NCI-H774 (cell line): ENCODE data around the gene ELK3.

Experiments
- DNase-seq: peaks from one replicate; lab custom pipeline; 2025; lab: John Stamatoyannopoulos, UW

Gene ELK3

DNA sequence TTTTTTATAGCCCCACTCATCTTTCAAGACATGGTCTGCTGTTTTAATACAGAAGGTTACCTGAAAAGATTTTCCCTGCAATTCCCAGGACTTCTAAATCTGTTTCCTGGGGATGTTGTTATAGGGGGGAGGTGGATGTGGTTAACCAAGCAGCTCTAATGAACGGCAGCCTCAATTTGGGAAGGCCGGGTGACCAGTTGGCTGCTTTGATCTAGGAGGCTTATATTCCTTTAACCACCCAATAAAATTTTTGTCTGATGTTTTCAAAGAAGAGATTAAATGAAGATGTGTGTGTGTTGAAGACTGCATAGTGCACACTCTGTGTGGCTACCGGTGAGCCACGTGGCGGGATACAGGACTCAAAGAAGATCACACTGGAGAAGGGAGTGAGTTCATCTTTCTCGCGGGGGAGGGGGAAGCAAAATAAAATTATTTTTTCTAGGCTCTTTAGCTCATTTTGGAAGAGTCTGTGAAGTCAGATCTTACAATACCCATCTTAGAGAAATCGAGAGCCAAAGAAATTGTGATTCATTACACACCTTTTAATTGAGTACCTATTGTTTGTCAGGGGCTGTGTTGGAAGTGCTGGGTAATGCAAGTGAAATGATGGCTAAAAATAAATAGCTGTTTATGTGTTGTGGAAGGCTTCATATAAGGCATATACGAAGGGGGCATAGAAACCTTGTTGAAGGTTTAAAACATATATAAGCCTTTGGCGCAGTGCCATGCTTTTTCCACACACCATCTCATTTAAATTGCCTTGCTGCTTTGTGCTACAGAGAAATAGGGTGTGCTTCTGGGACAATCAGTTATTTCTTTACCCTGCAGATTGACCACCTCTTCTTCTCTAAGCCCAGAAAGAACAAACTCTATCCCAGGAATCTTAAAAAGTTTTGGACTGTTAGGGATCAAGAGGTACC is 18.5 kb downstream of the ELK3 start:
- DNase-seq = no peak

DNA sequence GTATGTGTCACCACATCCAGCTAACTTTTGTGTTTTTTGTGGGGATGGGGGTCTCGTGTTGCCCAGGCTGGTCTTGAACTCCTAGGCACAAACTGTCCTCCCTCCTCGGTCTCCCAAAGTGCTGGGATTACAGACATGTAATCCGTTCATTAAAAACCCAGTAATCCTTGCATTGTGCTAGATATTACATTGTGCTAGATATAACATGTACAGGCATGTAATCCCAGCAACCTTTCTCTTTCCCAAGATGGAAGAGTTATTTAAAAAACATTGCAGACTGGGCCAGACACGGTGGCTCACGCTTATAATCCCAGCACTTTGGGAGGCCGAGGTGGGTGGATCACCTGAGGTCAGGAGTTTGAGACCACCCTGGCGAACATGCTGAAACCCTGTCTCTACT is 19.7 kb downstream of the ELK3 start:
- no peak for DNase-seq

DNA sequence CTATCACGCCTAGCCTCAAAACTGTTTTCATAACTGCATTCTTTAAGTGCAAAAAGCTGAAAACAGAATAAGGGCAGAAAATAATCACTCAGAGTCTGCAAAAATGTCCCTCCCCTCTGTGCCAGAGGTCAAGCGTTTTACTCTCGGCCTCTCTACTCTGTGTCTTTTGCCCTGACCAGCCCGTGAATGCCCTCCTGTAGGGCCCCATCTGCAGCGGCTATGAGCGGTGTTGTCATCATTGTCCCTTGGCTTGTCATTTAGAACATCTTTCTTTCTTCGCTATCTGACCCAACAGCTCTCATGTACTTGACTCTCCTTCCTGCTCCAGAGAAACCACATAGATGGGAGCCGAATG is 21.7 kb downstream of the ELK3 start:
- no peak for DNase-seq

DNA sequence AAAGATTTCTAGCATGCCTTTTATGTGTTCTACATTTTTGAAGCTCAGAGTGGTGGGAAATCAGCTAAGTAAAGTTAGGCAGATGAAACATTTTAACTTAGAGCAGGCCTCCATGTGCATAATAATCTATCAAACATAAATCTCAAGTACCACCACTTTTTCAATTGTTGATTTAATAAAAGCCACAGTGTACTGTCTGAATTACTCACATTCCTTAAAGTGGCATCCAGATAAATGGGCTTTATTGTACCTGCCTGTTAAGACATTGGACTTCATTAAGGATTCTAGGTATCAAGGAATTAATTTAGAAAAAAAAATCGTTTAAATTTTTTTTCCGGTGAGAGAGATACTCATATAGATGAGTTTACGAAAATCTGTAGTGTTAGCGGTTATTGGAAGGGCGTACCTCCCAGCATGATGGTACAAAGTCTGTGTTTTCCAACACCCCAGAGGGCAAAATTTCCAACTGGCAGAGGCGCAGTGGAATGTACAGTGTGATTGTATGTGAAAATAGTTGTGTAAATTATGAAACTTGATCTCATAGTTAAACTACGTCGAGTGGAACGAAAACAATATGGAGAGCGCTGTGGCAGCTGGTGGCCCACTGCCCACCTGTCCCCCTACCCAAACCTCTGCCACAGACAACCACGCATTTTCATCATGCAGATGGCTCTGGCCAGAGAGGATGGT is 25.0 kb downstream of the ELK3 start:
- no peak for DNase-seq

DNA sequence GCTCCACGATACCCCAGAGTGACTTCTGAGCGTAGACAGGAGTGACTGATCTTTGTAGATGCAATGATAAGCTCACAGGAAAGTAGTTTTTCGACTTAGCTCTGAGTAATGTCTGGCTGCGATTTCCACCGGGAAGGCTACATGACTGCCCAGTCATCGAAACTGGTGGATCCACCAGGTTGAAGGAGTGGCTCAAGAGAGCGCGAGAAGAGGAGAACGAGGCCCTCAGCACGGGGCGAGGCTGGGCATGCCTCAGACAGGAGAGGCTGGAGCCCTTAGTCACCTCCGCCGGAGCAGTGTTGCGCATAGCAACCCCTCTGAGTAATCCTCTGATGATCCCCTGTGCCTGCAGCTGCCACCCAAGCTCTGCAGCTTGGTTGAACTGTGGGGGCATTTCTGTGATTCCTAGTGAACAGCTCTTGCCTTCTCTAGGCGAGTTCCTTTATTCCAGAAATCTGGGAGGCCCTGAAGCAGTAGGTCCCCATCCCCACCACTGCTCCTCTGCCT is 25.6 kb downstream of the ELK3 start:
- no peak for DNase-seq

DNA sequence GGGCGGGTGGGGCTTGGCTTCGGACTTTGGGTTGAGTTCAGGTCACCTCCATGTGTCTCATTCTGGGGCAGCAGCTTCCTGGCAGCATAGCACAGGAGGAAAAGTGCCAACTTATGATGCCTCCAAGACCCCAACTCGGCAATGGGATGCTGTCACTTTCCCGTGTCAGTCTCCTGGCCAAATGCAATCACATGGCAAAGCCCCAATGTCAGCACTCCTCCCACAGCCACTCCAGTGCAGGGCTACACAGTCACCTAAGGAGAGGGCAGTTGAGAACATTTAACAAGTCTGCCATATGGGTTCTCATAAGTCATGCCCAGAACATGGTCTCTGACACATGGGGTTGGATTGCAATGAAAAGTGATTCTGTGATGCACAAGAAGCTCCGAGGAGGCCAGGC is 26.7 kb downstream of the ELK3 start:
- no peak for DNase-seq

DNA sequence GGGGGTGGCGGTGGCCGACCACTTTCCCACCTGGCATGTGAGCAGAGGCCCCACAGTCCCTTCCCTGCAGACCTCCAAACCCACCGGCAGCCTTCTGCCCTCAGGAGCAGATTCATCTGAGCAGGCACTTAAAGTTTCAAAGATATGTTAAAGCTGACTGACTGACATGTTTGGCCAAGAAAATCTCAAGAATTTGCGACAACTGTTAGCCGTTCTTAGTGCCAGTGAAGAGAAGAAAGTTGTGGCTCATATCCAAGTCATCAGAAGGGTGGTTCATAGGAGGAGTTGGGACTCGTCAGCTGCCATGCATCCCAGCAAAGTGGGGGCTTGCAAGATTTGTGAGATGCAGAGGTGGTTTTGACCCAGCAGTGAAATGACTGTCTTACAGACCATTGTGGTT is 27.2 kb downstream of the ELK3 start:
- DNase-seq = no peak

DNA sequence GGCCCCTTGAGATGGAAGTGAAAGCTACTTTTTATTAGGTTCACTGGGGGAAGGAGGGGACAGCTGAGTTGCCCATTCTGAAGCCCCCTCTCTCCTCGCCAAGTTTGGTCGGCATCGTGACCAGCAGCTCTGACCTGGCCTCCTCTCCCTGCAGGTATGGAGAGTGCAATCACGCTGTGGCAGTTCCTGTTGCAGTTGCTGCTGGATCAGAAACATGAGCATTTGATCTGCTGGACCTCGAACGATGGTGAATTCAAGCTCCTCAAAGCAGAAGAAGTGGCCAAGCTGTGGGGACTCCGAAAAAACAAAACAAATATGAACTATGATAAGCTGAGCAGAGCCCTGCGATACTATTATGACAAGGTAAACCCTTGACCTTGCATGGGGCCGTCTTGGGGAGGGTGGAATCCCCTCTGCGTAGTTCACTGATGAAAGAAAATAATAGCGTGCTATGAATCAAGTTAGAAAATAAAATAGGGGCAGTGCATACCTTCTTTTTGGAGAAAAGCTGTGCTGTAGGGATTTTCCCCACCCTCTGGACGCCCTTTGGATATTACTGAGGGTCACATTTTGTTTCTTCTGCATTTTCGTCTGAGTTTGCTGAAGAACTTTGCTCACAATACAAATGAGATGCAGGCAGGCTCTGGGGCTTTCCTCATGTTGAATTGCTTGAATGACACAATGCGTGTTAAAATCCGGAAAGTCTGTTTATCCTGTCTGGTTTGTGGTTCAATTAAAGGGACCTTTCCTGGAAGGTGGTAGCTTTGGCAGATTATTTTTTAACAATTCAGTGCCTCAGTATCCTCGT is 29.4 kb downstream of the ELK3 start:
- DNase-seq = no peak

DNA sequence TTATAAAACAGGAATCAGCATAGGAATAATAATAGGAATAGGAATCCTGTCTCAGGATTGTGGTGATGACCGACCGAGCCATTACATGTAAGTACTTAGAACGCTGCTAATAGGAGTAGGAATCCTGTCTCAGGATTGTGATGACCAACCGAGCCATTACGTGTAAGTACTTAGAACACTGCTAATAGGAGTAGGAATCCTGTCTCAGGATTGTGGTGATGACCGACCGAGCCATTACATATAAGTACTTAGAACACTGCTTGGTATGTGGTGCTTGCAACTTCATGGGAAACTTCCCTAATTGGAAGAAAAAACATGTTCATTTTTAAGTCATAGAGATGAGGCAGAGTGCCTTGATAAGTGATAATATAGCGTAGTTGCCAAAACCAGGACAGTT is 30.0 kb downstream of the ELK3 start:
- DNase-seq = no peak

DNA sequence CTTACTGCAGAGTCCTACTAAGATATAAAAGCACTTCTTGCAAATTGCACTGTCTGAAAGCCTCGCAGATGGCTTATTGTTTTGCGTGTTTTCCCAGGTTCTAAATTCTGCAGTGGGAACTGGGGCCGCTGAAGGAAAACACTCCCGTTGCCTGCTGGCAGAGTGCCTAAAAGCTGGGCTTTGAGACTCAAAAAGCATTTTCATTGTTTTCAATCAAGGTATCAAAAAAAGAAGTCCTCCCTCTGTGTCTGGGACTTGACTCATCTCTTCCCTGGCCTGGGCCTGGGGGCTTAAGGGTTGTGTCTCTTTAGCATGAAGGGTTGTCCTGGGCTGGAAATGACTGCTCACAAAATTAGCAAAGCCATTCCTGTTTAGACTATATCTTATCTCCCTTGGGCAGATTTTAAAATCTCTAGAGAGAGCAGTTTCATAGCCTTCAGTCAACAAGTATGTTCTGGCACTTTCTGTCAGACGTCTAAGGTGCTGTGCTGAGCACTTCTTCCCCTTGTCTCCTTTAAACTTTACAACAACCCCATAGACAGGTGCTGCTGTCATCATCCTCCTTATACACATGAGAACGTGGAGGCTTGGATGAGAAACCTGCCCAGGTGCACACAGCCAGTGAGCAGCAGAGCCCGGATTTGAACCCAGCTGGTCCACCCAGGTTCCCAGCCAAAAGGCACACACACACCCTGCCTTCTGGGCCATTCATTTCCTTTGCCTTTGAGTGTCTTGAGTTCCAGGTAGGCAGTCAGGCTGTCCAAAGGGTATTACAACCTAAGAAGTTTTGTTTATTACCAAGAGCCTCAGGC is 31.1 kb downstream of the ELK3 start:
- DNase-seq = no peak

DNA sequence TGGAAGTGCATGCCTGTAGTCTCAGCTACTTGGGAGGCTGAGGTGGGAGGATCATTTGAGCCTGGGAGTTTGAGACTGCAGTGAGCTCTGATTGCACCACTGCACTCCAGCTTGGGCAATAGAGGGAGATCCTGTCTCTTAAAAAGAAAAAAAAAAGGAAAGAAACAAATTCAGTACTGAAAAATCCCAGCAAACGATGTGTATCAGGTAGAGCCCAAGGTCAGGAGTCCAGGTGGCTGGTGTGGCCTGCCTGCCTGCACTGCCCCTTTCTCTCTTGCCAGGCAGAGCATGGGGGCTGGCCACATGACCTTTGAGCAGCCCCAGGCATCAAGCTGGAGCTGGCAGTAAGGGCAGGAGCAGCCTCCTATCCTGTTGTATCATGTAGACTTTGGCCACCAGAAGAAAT is 31.8 kb downstream of the ELK3 start:
- no peak for DNase-seq

DNA sequence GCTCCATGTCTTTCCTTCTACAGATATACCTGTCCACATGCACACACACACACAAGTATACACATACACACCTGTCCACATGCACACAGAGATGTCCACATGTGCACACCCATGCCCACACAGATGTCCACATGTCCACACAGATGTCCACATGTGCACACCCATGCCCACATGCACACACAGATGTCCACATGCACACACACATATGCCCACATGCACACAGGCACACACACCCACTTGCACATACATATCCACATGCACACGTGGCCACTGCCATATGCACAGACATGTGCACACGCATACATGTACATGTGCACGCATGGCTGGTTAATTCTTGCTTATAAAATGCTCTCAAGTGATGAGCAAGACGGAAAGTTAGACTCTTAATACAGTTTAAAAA is 32.2 kb downstream of the ELK3 start:
- DNase-seq = no peak

DNA sequence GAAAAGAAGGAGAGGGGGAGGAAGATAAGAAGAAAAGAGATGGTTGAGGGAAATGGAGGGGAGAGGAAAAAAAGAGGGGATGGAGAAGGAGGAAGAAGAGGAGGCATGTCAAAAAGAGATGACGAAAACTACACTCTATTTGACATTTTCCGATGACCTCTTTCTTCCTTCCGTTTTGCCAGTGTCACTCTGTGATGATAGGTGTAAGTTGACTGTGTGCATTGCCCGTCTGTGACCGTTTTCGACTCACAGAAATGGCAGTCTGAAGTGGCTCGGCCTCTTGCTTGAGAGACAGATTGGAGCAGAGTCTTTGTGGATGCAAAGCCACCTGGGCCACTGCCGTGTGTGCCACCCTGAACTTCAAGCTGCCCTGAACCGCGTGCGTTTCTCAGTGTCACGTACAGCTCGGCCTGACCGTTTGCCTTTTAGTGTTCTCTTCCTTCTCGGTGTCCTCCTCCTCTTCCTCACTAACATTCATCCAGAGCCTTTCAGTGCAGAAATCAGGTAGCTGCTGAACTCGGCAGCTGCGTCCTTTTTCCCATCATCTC is 32.7 kb downstream of the ELK3 start:
- no peak for DNase-seq

DNA sequence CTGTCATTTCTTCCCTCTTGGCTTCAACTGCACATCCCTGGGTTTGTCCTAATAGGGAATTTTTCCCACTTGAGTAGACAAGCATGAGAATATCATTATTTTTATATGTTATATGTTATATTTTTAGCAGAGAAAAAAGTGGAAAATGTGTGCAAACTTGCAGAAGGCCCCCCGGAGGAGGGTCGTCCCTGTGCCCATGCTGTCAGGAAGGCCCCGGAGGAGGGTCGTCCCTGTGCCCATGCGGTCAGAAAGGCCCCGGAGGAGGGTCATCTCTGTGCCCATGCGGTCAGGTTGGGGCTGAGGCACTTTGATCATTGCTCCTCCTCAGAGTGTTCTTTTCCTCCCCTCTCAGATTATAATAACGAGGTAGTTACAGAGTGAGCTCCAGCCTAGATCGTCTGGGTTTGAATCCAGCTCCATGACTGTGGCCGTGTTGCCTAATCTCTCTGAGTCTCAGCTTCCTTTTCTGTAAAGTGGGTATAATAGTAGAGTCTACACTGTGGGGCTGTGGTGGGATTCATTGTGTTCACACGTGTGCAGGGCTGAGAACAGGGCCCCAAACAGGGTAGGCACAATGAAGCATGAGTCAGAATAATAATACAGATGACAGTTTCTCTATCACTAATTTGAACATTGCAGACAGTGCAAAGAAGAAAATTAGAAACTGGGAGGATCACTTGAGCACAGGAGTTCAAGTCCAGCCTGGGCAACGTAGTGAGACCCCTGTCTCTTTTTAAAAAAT is 33.4 kb downstream of the ELK3 start:
- no peak for DNase-seq

DNA sequence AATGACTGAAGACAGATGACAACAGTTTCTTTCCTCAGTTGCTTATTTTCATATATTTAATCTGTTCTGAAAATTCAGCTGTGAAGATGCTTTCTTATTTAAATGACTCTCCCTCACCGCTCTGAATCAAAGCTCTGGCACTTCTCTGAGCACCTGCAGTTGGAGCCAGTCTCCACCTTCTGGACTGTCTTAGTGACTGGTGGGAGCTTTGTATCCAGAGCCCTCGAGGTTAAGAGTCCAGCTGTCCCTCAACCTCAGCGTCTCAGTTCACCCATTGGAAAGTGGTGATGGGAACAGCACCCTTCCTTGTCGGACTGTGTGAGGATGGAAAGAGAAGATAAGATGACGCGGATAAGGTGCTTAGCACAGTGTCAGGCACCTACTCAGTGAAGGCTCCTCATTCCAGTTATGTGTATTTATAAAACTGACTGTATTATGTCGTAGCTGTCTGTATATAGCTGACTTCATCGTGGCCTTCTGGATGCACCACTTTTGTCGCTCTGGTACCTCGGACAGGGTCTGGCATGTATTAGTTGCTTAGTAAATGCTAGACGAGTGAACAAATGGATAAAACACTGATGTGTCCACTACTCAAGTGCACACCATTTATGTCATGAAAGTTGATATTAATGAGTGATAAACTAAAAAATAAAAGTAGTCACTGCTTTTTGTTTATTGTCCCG is 34.5 kb downstream of the ELK3 start:
- no peak for DNase-seq

DNA sequence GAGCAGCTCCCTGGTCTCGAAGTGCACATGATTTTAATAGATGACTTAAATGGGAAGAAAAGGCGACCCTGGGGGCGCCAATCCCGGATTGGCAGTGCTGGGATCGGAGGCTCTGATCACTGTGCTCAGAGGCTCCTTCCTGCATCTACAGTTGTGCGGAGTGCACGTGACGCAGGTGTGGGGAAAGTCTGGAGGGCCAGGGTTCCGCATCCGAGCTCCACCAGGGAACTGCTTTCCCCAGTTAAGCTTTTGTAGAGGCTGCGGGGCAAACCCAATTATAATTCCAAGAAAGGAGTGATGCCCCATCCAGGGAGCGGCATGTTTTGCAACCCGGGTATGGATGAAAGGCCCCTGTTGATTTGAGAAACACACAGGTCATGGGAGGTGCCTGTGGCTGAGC is 36.5 kb downstream of the ELK3 start:
- DNase-seq = no peak

DNA sequence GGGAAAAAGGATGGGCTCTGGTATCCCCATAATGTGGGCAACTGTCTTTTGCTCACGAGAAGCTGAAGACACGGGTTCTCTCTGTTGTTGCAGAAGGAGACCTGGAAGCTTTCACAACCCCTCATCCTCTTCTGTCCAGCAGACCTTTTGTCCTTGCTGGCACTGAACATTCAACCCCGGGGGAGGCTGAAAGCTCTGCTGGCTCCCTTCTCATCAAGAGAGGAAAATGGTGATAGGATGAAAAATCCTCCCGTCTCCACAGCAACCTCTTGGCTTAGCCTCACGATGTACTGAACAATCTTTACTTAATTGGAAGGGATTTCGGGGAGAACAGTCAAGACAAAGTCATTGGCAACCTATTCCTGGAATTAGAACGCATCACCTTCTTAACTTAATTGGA is 39.0 kb downstream of the ELK3 start:
- no peak for DNase-seq

DNA sequence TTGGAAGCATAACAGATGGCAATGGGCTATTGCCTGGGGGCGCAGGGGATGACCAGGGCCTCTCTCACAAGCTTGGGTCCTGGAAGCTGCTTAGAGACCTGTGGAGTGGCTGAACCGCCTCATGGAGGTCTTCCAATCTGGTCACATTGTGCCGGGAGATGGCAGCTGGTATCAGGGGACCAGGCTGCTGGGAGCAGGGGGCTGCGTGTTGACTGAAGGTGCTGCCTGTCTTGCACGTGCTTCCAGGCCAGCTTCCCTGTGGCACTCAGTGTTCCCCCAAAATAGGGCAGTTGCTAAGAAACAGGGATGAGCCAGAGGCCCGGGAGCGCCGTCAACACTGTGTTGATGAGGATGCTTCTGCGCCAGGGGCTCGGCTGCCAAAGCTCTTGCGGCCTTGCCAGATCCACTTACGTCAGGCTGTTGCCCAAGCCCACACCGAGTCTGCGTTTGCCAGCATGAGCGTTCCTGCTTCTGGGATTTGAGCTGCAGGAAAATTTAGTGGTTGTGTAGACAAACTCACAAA is 39.8 kb downstream of the ELK3 start:
- no peak for DNase-seq

DNA sequence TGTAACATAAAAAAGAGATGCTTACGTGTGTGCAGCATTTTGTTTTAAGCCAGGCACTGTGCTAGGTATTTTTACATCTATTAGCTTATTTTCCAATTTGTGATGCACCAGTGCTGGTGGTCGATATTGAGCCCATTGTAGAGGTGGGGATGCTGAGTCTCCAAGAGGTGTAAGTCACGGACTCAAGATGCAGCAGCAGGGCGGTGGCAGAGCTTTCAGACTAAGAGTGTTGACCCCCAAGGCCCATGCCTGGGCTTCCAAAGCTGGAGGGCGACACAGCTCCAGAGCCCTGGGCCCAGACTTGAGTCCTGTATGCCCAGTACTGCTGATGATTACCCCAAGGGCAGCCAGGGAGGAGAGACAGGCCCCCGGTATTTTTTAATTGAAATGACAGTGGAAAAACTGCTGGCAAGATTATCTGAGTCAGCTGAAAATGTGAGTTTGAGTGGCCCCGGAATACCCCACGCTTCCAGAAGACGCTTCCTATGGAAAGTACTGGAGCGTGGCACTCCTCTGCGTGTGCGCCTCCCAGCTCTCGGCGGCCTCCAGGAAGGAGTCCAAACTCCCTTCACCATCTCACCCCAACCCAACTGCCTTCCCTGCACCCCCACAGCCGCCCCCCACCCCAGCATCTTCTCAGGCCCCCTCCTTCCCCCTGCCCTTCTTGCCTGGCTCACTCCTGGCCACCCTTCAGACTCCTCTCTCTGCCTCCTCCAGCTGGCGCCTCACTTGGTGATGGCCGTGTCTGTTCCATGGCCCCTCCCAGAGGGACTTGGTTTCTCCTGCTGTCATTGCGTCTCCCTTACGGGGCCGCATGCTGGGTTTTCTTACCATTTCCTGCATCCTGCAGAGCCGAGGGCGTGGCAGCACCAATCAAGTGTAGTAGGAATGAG is 40.7 kb downstream of the ELK3 start:
- no peak for DNase-seq
